HepG2 (cell line): ENCODE results near the gene SHISA9. TPM values are rescaled to one million over a fixed set of nuclear protein-coding genes. Genes with fewer than 3 reads are reported as not detected.

Experiments used
- ATAC-seq: fragments of 200-7000 bp; cut with Tn5 transposase; 3 replicates; pipeline ENCODE4 v1.9.1; 2020; ENCODE audit warnings: mild to moderate bottlenecking, moderate library complexity
- BruUV-seq: library from RNA; stranded (reverse); fragments of 400-500 nt; replicated peaks from 2 replicates; lab custom pipeline; 2021; lab: Mats Ljungman, UMichigan
- CTCF ChIA-PET: fragments of 300-600 bp; formaldehyde crosslinking; extraction: SDS; loops from one replicate; lab custom pipeline; 2021; ENCODE audit warnings: low total read pairs, inconsistent platforms, low intra/inter-chr PET ratio; lab: Yijun Ruan, JAX
- POLR2A ChIA-PET: fragments of 350-600 bp; sonication (Branson Sonifier 250); formaldehyde crosslinking; loops from one replicate; lab custom pipeline; 2020; ENCODE audit warnings: antibody characterized with exemption, inconsistent platforms; lab: Yijun Ruan, JAX
- DNase-seq: peaks from one replicate; pipeline ENCODE4 v3.0.0-alpha.2; 2015; ENCODE audit warnings: low spot score
- FAIRE-seq: peaks from 3 replicates; lab custom pipeline; 2011; peaks lifted over from hg19 to GRCh38; lab: Jason Lieb, UNC
- H2AFZ ChIP-seq: one replicate; pipeline ENCODE4 v1.6.1; 2011; ENCODE audit warnings: low read length, inconsistent platforms
- H3K27ac ChIP-seq: fragments of 300-600 bp; 3 replicates; pipeline ENCODE4 v1.8.0; 2011; ENCODE audit warnings: mixed run types, mild to moderate bottlenecking, mixed read lengths, low read length, inconsistent platforms; ENCODE audit not compliant: insufficient read depth; ENCODE audit errors: extremely low read length
- H3K27me3 ChIP-seq, 2 experiments: fragments of 200-600 bp in 1 of 2; 2 replicates in 1 of 2; 3 replicates in 1 of 2; pipeline versions ENCODE4 v1.6.0 to v1.8.0; 2011; ENCODE audit warnings: low read length in 2 of 2, mild to moderate bottlenecking in 2 of 2, moderate library complexity in 2 of 2, inconsistent platforms in 1 of 2; ENCODE audit not compliant: insufficient read depth in 2 of 2, control insufficient read depth in 1 of 2
- H3K36me3 ChIP-seq, 2 experiments: fragments of 200-600 bp in 1 of 2; replicated peaks in 1 of 2; 2 replicates in 1 of 2; 3 replicates in 1 of 2; pipeline versions ENCODE4 v1.5.1 to v1.8.0; 2011; ENCODE audit warnings: low read length in 2 of 2, inconsistent platforms in 1 of 2; ENCODE audit not compliant: insufficient read depth in 2 of 2, control insufficient read depth in 1 of 2
- H3K4me1 ChIP-seq: 2 replicates; pipeline ENCODE4 v1.5.1; 2012; ENCODE audit warnings: low read length, inconsistent platforms; ENCODE audit not compliant: insufficient read depth
- H3K4me2 ChIP-seq: 2 replicates; pipeline ENCODE4 v1.6.0; 2011; ENCODE audit warnings: low read depth, low read length, inconsistent platforms
- H3K4me3 ChIP-seq, 3 experiments: fragments of 200-600 bp in 1 of 3; sonication (generic), shearing (Covaris generic) in 1 of 3; replicated peaks in 1 of 3; 2 replicates each; pipeline ENCODE4 v1.5.1; 2011 to 2016; ENCODE audit warnings: low read length in 3 of 3, inconsistent platforms in 2 of 3, low read depth in 2 of 3, mild to moderate bottlenecking in 2 of 3, control low read depth in 1 of 3, mixed read lengths in 1 of 3; ENCODE audit not compliant: insufficient read depth in 1 of 3
- H3K79me2 ChIP-seq: one replicate; pipeline ENCODE4 v1.6.1; 2011; ENCODE audit warnings: low read length, inconsistent platforms; ENCODE audit not compliant: insufficient read depth
- H3K9ac ChIP-seq: 2 replicates; pipeline ENCODE4 v1.6.0; 2011; ENCODE audit warnings: mild to moderate bottlenecking, low read depth, low read length, inconsistent platforms; ENCODE audit not compliant: insufficient read depth
- H3K9me3 ChIP-seq: 2 replicates; pipeline ENCODE4 v1.5.1; 2012; ENCODE audit warnings: mild to moderate bottlenecking, low read length
- H4K20me1 ChIP-seq: 2 replicates; pipeline ENCODE4 v1.6.0; 2011; ENCODE audit warnings: inconsistent platforms, mild to moderate bottlenecking, low read length, moderate library complexity; ENCODE audit not compliant: insufficient read depth
- ARNT2 ChIP-seq: sonication (generic); formaldehyde crosslinking; IDR thresholded peaks from 2 replicates; pipeline ENCODE4 v1.8.0; 2022; ENCODE audit warnings: mild to moderate bottlenecking, low read depth, missing genetic modification reagents, moderate library complexity
- MLXIP ChIP-seq: sonication (generic); formaldehyde crosslinking; IDR thresholded peaks from 2 replicates; pipeline ENCODE4 v1.9.0; 2021; ENCODE audit warnings: missing genetic modification reagents, borderline replicate concordance
- MNT ChIP-seq: fragments of 450-650 bp; IDR thresholded peaks from 2 replicates; pipeline ENCODE4 v1.6.1; 2016
- MXI1 ChIP-seq: IDR thresholded peaks from 3 replicates; pipeline ENCODE4 v1.6.1; 2012; ENCODE audit warnings: low read depth, low read length, inconsistent platforms, borderline replicate concordance
- TARDBP ChIP-seq: sonication (generic); formaldehyde crosslinking; IDR thresholded peaks from 2 replicates; pipeline ENCODE4 v1.8.0; 2022; ENCODE audit warnings: mild to moderate bottlenecking, missing genetic modification reagents
- ZNF768 ChIP-seq: sonication (generic); formaldehyde crosslinking; IDR thresholded peaks from 2 replicates; pipeline ENCODE4 v1.4.0; 2020; ENCODE audit warnings: missing genetic modification reagents
- WGBS: methylation state at CpG from one replicate; pipeline ENCODE4 v1.1.6; 2017; ENCODE audit warnings: low lambda C conversion rate; 5-methylcytosine and 5-hydroxymethylcytosine counted together
- in situ Hi-C: cut with HindIII; loops from 2 replicates; pipeline ENCODE4 v1.10.0; 2017; ENCODE audit warnings: low pct_unique_long_range_greater_than_20kb; ENCODE audit not compliant: extremely low pct_ligation_motif_present
- intact Hi-C: fragments of 100-400 bp; cut with micrococcal nuclease; formaldehyde crosslinking; loops from one replicate; pipeline ENCODE4 v1.10.0; 2022; ENCODE audit not compliant: unreplicated experiment
- polyA plus RNA-seq, 8 experiments: library from polyadenylated mRNA; depleted of rRNA in 3 of 8; stranded (reverse) in 7 of 8; unstranded in 1 of 8; fragments of >200 nt; fragmentation: Illumina TruSeq in 4 of 8; extraction: Trizol in 4 of 8; gene quantifications; 2 replicates each; pipeline versions ENCODE4 v1.2.1 to v1.2.3, GENCODE V29; 2011 to 2016; ENCODE audit warnings: low read depth in 4 of 8, missing spikeins in 1 of 8, mixed read lengths in 1 of 8; ENCODE audit not compliant: insufficient read depth in 1 of 8
- total RNA-seq, 5 experiments: library from RNA; depleted of rRNA; stranded (reverse); fragments of >200 nt; fragmentation: Illumina TruSeq; extraction: Trizol; gene quantifications; 2 replicates each; pipeline ENCODE4 v1.2.3, GENCODE V29; 2016; ENCODE audit warnings: low read depth in 1 of 5

SHISA9 gene
- total and polyA plus RNA-seq, 2 of the 13 experiments (the other 11 are each of a cell fraction or from before 2014, with no cell fraction given), result 0.01 TPM; not detected in 1

DNA sequence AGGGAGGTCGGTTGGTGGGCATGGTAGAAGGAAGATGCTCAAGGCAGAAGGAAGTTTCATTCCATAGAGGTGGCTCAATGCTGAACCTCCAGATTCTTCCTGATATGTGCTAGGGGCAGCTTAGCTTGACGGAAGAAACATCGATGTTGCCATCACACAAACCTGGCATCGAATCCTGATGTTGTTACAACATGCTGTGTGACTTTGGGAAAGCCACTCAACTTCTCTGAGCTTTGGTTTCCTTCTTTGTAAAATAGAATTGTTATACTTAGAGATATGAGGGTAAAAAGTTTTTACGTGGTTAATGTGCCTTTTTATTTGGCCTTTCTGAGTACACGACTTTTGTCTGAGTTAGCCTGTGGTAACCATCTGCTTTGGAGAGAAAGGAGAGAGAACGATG lies 287.9 kb downstream of the SHISA9 start:
- ChIA-PET POLR2A (no interaction called here), CTCF (no interaction called here)
- FAIRE-seq, result no peak
- H3K9me3 ChIP-seq, result no peaks in the 10 kb centered on the region
- no peak overlapping the region for H3K9ac ChIP-seq
- no peaks in the 10 kb centered on the region for H4K20me1 ChIP-seq
- no peaks in the 10 kb centered on the region for H3K4me1 ChIP-seq
- H3K4me3 ChIP-seq, result no peak overlapping the region
- H3K4me2 ChIP-seq, result no peak overlapping the region
- H3K79me2 ChIP-seq, result no peaks in the 10 kb centered on the region
- intact Hi-C loops, result loop anchor here (5.0 kb wide), 1 partner anchor 268 kb away; no protein-coding TSS in a partner anchor
- H3K27ac ChIP-seq, result no peak overlapping the region
- H3K36me3 ChIP-seq, result no peaks in the 10 kb centered on the region
- TF ChIP-seq MNT (peak; percentile 61), ARNT2 (CRISPR knock-in tag) (no peak), ZNF768 (CRISPR knock-in tag) (peak; percentile 78; the same call in 1 of the 2 replicates)
- no peak overlapping the region for H2AFZ ChIP-seq
- ATAC-seq, result no peak
- no peaks in the 10 kb centered on the region for H3K27me3 ChIP-seq
- no TSS peak for BruUV-seq
- in situ Hi-C loops, result no loop called here
- no peak for DNase-seq
- 6% methylated on average over 7 of the region's 7 CpGs for WGBS

DNA sequence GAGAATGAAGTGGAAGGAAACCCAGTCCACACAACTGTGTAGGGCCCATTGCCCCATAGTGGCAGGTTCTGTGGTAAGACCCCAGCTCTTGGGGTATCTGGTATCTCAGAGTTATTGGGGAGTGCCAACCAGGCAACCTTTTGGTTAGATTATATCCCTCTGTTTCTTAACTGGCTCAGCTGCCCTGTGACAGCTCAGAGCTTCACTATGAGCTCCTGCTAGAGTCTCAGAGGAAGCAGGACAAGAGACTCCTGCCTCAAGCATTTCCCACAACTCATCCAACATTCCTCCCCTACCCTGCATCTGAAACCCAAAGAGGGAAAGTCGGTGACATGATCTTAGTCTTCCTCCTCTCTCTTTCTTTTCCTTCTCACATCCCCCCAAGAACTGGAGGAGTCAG lies 292.3 kb downstream of the SHISA9 start:
- in situ Hi-C loops, result no loop called here
- no peak overlapping the region for H3K4me2 ChIP-seq
- BruUV-seq, result no TSS peak
- no peak for FAIRE-seq
- TF ChIP-seq MLXIP (CRISPR knock-in tag) (no peak), MXI1 (0 out of 3 replicates have a peak, but pooled peaks have one; percentile 3), TARDBP (no peak)
- TF ChIP-seq, all 625 proteins: peak for 1
- CTCF ChIA-PET, result no interaction called here
- H3K9ac ChIP-seq, result no peak overlapping the region
- H2AFZ ChIP-seq, result no peak overlapping the region
- no peaks in the 10 kb centered on the region for H3K27me3 ChIP-seq
- no peaks in the 10 kb centered on the region for H3K4me1 ChIP-seq
- DNase-seq, result no peak
- intact Hi-C loops, result no loop called here
- no peak overlapping the region for H3K27ac ChIP-seq
- H3K9me3 ChIP-seq, result no peaks in the 10 kb centered on the region
- H3K36me3 ChIP-seq, result no peaks in the 10 kb centered on the region
- POLR2A ChIA-PET, result no interaction called here
- no peaks in the 10 kb centered on the region for H4K20me1 ChIP-seq
- ATAC-seq, result no peak
- WGBS, result 0% methylated on average over 1 of the region's 1 CpG
- no peaks in the 10 kb centered on the region for H3K79me2 ChIP-seq
- H3K4me3 ChIP-seq, result no peak overlapping the region
